ENCODE results near the gene MAPK10. TPM values are rescaled to one million over a fixed set of nuclear protein-coding genes. Genes with fewer than 3 reads are reported as not detected.
"Not testable (repeated sequence)": the region's sequence is repeated elsewhere in the genome, so short reads cannot be mapped to it uniquely, and the experiment has no call there.

MAPK10 gene
- total RNA-seq, 1 experiment from 2014 or later = 423 TPM

DNA sequence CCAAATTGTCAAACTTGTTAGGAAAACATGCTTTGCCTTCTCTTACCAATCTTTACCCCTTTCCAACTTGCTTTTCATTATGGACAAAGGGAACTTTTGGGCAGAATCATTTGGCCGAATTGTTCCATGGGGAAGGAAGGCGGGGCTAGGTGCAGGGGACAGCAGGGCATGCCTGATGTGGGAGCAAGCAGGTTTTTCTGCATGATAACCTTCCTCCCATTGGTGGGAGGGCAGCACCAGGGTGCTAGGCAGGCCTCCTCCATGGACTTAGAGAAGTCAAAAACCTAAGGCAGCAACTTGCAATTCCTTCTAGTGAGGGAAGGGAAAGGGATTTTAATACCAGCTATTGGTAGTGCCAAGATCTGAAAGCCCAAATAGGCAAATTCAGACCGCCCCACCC lies 260.5 kb downstream of the MAPK10 start:
- Histone ChIP-seq H3K4me2 (ENCODE audit: low read depth, low read length, poor library complexity, severe bottlenecking) (no peak overlapping the region), H3K9ac (ENCODE audit: low read length) (no peak overlapping the region), H3K9me2 (replicated peaks; ENCODE audit: insufficient read depth, low read length) (no peaks in the 10 kb centered on the region), H3K27me3 (ENCODE audit: low read length) (no peaks in the 10 kb centered on the region), H3K36me3 (ENCODE audit: insufficient read depth, low read length) (peaks cover 37% of the 10 kb centered on the region), H4K20me1 (ENCODE audit: insufficient read depth, low read depth, low read length) (no peaks in the 10 kb centered on the region), H3K27ac (ENCODE audit: low read length) (no peak overlapping the region), H3K9me3 (ENCODE audit: low read length) (no peaks in the 10 kb centered on the region), H3K4me3 (ENCODE audit: low read length) (no peak overlapping the region), H3K4me1 (ENCODE audit: low read length) (peaks cover 13% of the 10 kb centered on the region), H3K79me2 (ENCODE audit: low read length) (peaks cover 7% of the 10 kb centered on the region; the same call in 1 of the 2 replicates), H2AFZ (ENCODE audit: low read length) (no peak overlapping the region)
- no peak for DNase-seq

DNA sequence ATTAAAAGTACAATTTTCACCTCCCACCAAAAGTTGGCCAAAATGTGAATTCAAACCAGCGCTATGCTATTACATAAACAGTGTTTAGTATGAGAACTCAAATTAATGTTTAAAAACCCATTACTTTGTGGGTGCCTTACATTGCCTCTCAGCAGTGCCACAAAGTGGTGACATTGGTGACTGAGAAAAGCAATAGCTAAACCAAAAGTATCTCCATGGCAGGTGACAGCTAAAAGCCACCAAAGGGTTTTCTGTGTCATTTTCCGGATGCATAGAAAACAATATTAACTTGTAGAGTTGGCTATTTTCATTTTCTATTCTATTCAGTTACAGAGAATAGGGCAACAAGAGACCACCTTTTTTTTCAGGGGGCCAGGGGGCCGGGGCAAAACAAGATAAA lies 261.2 kb downstream of the MAPK10 start:
- H3K4me2 ChIP-seq (ENCODE audit: low read depth, low read length, poor library complexity, severe bottlenecking) = no peak overlapping the region
- H3K9ac ChIP-seq (ENCODE audit: low read length) = no peak overlapping the region
- no peaks in the 10 kb centered on the region for H4K20me1 ChIP-seq (ENCODE audit: insufficient read depth, low read depth, low read length)
- no peak for DNase-seq
- no peaks in the 10 kb centered on the region for H3K9me2 ChIP-seq (replicated peaks; ENCODE audit: insufficient read depth, low read length)
- no peak overlapping the region for H2AFZ ChIP-seq (ENCODE audit: low read length)
- peaks cover 13% of the 10 kb centered on the region for H3K4me1 ChIP-seq (ENCODE audit: low read length)
- peaks cover 7% of the 10 kb centered on the region; the same call in 1 of the 2 replicates for H3K79me2 ChIP-seq (ENCODE audit: low read length)
- no peaks in the 10 kb centered on the region for H3K27me3 ChIP-seq (ENCODE audit: low read length)
- no peak overlapping the region for H3K4me3 ChIP-seq (ENCODE audit: low read length)
- H3K9me3 ChIP-seq (ENCODE audit: low read length) = no peaks in the 10 kb centered on the region
- no peak overlapping the region for H3K27ac ChIP-seq (ENCODE audit: low read length)
- H3K36me3 ChIP-seq (ENCODE audit: insufficient read depth, low read length) = peaks cover 37% of the 10 kb centered on the region

GRCh38 chr4:86096373-86096772 lies 263.5 kb downstream of the MAPK10 start:
- Histone ChIP-seq H4K20me1 (ENCODE audit: insufficient read depth, low read depth, low read length) (no peaks in the 10 kb centered on the region), H3K36me3 (ENCODE audit: insufficient read depth, low read length) (peaks cover 32% of the 10 kb centered on the region), H3K4me2 (ENCODE audit: low read depth, low read length, poor library complexity, severe bottlenecking) (no peak overlapping the region), H3K4me3 (ENCODE audit: low read length) (no peak overlapping the region), H3K9me2 (replicated peaks; ENCODE audit: insufficient read depth, low read length) (no peaks in the 10 kb centered on the region), H3K27ac (ENCODE audit: low read length) (no peak overlapping the region), H3K9me3 (ENCODE audit: low read length) (no peaks in the 10 kb centered on the region), H3K9ac (ENCODE audit: low read length) (no peak overlapping the region), H3K79me2 (ENCODE audit: low read length) (peaks cover 1% of the 10 kb centered on the region; the same call in 1 of the 2 replicates), H2AFZ (ENCODE audit: low read length) (no peak overlapping the region), H3K27me3 (ENCODE audit: low read length) (no peaks in the 10 kb centered on the region), H3K4me1 (ENCODE audit: low read length) (peaks cover 3% of the 10 kb centered on the region)
- no peak for DNase-seq

GRCh38 chr4:86092684-86093083 lies 267.2 kb downstream of the MAPK10 start:
- no peaks in the 10 kb centered on the region for H3K27me3 ChIP-seq (ENCODE audit: low read length)
- no peaks in the 10 kb centered on the region for H4K20me1 ChIP-seq (ENCODE audit: insufficient read depth, low read depth, low read length)
- H3K4me2 ChIP-seq (ENCODE audit: low read depth, low read length, poor library complexity, severe bottlenecking) = no peak overlapping the region
- no peak overlapping the region for H3K4me3 ChIP-seq (ENCODE audit: low read length)
- no peak overlapping the region for H2AFZ ChIP-seq (ENCODE audit: low read length)
- H3K9me2 ChIP-seq (replicated peaks; ENCODE audit: insufficient read depth, low read length) = no peaks in the 10 kb centered on the region
- no peak overlapping the region for H3K9ac ChIP-seq (ENCODE audit: low read length)
- H3K79me2 ChIP-seq (ENCODE audit: low read length) = no peaks in the 10 kb centered on the region
- H3K4me1 ChIP-seq (ENCODE audit: low read length) = no peaks in the 10 kb centered on the region
- H3K9me3 ChIP-seq (ENCODE audit: low read length) = no peaks in the 10 kb centered on the region
- no peak for DNase-seq
- H3K36me3 ChIP-seq (ENCODE audit: insufficient read depth, low read length) = peaks cover 23% of the 10 kb centered on the region; the same call in 1 of the 2 replicates
- no peak overlapping the region for H3K27ac ChIP-seq (ENCODE audit: low read length)

- Histone ChIP-seq H3K4me2 (ENCODE audit: low read depth, low read length, poor library complexity, severe bottlenecking) (no peak overlapping the region), H3K9me2 (replicated peaks; ENCODE audit: insufficient read depth, low read length) (no peaks in the 10 kb centered on the region), H2AFZ (ENCODE audit: low read length) (no peak overlapping the region), H3K4me1 (ENCODE audit: low read length) (no peaks in the 10 kb centered on the region), H3K9me3 (ENCODE audit: low read length) (no peaks in the 10 kb centered on the region), H3K79me2 (ENCODE audit: low read length) (no peaks in the 10 kb centered on the region), H3K9ac (ENCODE audit: low read length) (no peak overlapping the region), H3K27ac (ENCODE audit: low read length) (no peak overlapping the region), H3K36me3 (ENCODE audit: insufficient read depth, low read length) (peaks cover 26% of the 10 kb centered on the region; the same call in 1 of the 2 replicates), H4K20me1 (ENCODE audit: insufficient read depth, low read depth, low read length) (no peaks in the 10 kb centered on the region), H3K4me3 (ENCODE audit: low read length) (no peak overlapping the region), H3K27me3 (ENCODE audit: low read length) (no peaks in the 10 kb centered on the region)
- DNase-seq = no peak
These were observed 268.7 kb downstream of the MAPK10 start for GRCh38 chr4:86091201-86091600.

DNA sequence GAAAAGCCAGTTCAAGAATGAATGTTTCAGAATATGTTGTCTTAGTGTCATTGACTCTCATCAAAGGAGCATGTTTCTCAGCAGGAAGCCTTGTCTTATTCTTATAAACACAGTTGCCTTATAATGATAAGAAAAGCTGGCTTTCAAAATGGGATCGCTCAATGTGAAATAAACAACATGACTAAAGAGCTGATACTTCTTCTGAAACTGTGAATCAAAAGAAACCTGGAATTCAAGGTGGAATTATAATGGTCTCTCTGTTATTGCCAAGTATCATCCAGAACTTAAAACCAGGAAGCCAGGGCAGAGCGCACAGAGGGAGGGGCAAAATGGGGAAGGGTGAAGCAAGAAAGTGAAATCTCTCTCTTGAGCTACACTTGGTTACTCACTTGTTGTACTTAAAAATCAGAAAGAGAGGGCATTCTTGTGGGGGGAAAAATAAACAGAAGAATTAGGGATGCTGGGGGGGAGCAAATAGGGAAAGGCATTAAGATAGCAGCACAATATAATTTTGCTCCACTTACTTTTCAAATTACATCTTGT lies 270.0 kb downstream of the MAPK10 start:
- no peak overlapping the region for H3K9ac ChIP-seq (ENCODE audit: low read length)
- no peaks in the 10 kb centered on the region for H3K9me2 ChIP-seq (replicated peaks; ENCODE audit: insufficient read depth, low read length)
- no peak overlapping the region for H3K4me3 ChIP-seq (ENCODE audit: low read length)
- no peak overlapping the region for H3K27ac ChIP-seq (ENCODE audit: low read length)
- H3K36me3 ChIP-seq (ENCODE audit: insufficient read depth, low read length) = peaks cover 24% of the 10 kb centered on the region
- no peaks in the 10 kb centered on the region for H3K79me2 ChIP-seq (ENCODE audit: low read length)
- no peaks in the 10 kb centered on the region for H3K27me3 ChIP-seq (ENCODE audit: low read length)
- no peak overlapping the region for H3K4me2 ChIP-seq (ENCODE audit: low read depth, low read length, poor library complexity, severe bottlenecking)
- no peaks in the 10 kb centered on the region for H3K9me3 ChIP-seq (ENCODE audit: low read length)
- H2AFZ ChIP-seq (ENCODE audit: low read length) = no peak overlapping the region
- DNase-seq = no peak
- H4K20me1 ChIP-seq (ENCODE audit: insufficient read depth, low read depth, low read length) = no peaks in the 10 kb centered on the region
- H3K4me1 ChIP-seq (ENCODE audit: low read length) = no peaks in the 10 kb centered on the region

DNA sequence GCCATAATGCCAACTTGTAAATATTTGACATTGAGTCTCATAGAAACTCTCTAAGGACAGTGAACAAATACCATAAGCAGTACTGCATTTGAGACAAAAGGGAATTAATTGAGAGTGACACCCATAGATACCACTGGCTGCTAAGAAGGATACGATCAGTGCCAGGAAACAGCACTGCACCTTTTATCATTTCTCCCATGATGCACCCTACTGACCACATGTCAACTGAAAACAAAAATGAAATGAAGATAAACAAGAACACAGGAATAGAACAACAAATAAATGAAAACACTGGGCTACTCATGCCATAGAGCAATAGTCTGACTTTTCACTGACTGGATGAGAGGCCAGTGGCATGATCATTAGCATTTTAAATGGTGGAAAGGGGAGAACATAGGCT lies 270.8 kb downstream of the MAPK10 start:
- DNase-seq = no peak
- Histone ChIP-seq H2AFZ (ENCODE audit: low read length) (no peak overlapping the region), H3K4me3 (ENCODE audit: low read length) (no peak overlapping the region), H3K9me3 (ENCODE audit: low read length) (no peaks in the 10 kb centered on the region; the same call in 1 of the 2 replicates), H3K79me2 (ENCODE audit: low read length) (no peaks in the 10 kb centered on the region), H3K9me2 (replicated peaks; ENCODE audit: insufficient read depth, low read length) (no peaks in the 10 kb centered on the region), H3K27ac (ENCODE audit: low read length) (no peak overlapping the region), H3K36me3 (ENCODE audit: insufficient read depth, low read length) (peaks cover 22% of the 10 kb centered on the region), H3K4me1 (ENCODE audit: low read length) (no peaks in the 10 kb centered on the region), H4K20me1 (ENCODE audit: insufficient read depth, low read depth, low read length) (no peaks in the 10 kb centered on the region), H3K9ac (ENCODE audit: low read length) (no peak overlapping the region), H3K27me3 (ENCODE audit: low read length) (no peaks in the 10 kb centered on the region), H3K4me2 (ENCODE audit: low read depth, low read length, poor library complexity, severe bottlenecking) (no peak overlapping the region)

DNA sequence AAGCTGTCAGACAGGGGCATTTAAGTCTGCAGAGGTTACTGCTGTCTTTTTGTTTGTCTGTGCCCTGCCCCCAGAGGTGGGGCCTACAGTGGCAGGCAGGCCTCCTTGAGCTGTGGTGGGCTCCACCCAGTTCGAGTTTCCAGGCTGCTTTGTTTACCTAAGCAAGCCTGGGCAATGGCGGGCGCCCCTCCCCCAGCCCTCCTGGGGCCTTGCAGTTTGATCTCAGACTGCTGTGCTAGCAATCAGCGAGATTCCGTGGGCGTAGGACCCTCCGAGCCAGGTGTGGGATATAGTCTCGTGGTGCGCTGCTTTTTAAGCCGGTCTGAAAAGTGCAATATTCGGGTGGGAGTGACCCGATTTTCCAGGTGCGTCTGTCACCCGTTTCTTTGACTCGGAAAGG lies 284.1 kb downstream of the MAPK10 start:
- not testable (repeated sequence) for H2AFZ ChIP-seq (ENCODE audit: low read length); H4K20me1 ChIP-seq (ENCODE audit: insufficient read depth, low read depth, low read length); H3K4me1 ChIP-seq (ENCODE audit: low read length); H3K4me3 ChIP-seq (ENCODE audit: low read length); H3K79me2 ChIP-seq (ENCODE audit: low read length); DNase-seq; H3K27me3 ChIP-seq (ENCODE audit: low read length); H3K9me2 ChIP-seq (replicated peaks; ENCODE audit: insufficient read depth, low read length); H3K27ac ChIP-seq (ENCODE audit: low read length); H3K9ac ChIP-seq (ENCODE audit: low read length); H3K4me2 ChIP-seq (ENCODE audit: low read depth, low read length, poor library complexity, severe bottlenecking); H3K9me3 ChIP-seq (ENCODE audit: low read length)
- H3K36me3 ChIP-seq (ENCODE audit: insufficient read depth, low read length) = peaks cover 29% of the 10 kb centered on the region
